Stimulated activated CD4-positive, alpha-beta T cell treated with anti-CD3 and anti-CD28 coated beads, Interleukin-15, amount 100 ng/mL, for 24 hours (primary cell): Measurements from ENCODE around the gene ABLIM1.

Source experiments
- DNase-seq: peaks from one replicate; pipeline ENCODE4 v3.0.0-alpha.2; 2020

The ABLIM1 gene

DNA sequence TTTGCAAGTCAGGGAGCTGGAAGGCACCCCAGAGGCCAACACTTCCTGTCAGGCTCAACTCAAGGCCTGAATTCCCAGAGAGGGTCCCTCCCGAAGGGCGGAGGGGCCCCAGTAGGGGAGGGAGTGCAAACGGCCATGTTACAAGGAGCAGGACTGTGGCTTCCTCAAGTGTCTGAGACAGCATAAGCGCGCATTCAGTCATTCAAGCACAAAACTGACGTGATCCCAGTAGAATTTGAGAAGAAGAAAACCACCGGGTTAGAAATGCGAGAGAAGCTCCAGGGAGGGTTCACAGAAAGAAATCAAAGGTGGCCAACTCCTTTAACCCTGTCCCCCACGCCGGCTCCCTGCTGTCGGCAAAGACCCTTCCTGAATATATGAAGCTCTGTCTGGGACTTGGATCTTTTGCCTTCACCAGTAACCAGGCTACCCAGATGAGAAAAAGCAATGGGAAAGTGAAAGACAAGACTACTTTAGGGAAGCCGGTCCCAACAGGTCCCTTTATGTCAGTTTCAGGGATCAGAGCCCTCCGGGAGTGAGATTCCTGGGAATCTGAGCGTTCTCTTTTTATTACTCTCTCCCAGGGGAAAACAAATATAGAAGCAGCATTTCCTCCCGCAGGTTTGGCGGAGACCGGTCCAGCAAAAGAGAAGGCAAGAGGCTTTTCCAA lies 255.1 kb downstream of the ABLIM1 start:
- no peak for DNase-seq

- no peak for DNase-seq
These were observed 255.8 kb downstream of the ABLIM1 start for GRCh38 chr10:114402233-114402632.

DNA sequence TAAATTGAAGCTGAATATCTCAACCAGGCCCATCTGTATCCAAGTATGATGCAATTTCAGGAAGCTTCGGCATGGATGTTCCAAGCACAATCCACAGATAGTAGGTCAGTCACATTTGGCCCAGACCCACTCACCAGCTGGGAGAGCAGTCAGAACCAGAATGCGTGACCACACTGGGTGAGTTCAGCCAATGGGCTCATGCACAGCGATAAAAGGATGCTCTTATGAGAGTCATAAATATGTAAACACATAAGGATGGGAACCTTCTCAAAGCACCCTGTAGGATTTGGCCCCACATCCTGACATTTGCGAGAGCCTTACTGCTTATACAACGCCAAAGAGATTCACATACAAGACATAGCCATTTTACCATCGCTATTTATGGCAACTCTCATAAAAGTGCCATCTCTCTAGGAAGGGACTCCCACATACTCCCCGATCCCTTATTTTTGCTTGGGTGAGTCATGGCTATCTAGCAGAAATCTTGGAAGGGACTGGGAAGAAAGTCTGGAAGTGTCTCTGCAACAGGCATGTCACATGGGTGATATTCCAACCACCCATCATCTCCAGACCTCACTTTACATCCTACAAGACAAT lies 256.8 kb downstream of the ABLIM1 start:
- no peak for DNase-seq

GRCh38 chr10:114400091-114400490 lies 258.0 kb downstream of the ABLIM1 start:
- DNase-seq, result no peak

GRCh38 chr10:114399576-114399975 lies 258.5 kb downstream of the ABLIM1 start:
- DNase-seq, result no peak

DNA sequence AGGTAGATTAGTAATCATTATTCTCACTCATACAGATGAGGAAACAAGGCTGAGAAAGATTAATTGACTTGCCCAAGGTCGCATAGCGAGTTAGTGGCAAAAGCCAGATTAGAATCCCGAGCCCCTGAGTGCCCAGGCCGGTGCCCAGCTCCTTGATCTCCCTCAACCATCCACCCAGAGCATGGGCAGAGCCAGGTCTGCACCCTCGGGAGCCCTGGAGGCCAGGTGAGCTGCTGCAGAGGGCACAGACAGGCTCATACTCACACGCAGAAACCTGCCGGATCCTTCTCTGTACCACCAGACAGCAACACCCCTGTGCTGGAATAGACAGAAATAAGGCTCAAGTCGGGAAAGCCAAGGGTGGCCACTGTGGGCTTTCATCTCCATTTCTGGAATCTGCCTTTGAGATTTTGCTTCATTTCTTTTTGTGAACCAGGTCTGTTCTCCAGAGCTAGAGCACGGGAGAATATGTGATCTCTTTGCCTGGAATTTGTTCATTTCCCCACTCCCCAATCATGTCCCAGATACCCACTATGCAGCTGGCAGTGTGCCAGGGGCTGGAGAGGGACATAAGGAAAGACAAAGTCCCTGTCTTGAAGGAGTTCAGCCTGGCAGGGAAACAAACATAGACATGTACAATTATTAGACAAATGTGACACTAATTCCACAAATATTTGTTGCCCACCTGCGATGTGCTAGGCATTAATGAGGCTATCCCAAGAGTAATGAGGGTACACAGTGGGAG lies 259.3 kb downstream of the ABLIM1 start:
- no peak for DNase-seq

GRCh38 chr10:114397651-114398145 lies 260.4 kb downstream of the ABLIM1 start:
- no peak for DNase-seq

GRCh38 chr10:114396464-114396863 lies 261.6 kb downstream of the ABLIM1 start:
- no peak for DNase-seq

GRCh38 chr10:114395366-114396022 lies 262.6 kb downstream of the ABLIM1 start:
- DNase-seq, result no peak

DNA sequence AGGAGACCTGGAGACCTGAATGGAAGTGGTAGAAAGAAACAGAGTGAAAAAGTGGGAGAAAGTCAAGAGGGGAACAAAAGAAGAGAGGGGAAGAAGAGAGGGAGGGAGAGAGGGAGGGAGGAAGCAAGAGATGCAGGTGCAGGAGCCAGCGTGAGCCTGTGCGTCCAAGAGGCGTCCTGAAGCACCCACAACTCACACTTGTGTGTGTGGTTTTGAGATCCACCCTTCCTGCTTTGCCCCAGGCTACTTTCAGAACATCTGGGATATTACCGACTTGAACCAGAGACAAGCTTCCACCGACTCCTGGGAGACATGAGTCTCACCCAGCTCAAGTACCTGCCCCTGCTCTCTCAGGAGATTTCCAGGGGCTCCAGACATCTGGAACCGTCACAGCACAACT lies 263.5 kb downstream of the ABLIM1 start:
- DNase-seq, result no peak

GRCh38 chr10:114393886-114394285 lies 264.2 kb downstream of the ABLIM1 start:
- DNase-seq, result no peak

DNA sequence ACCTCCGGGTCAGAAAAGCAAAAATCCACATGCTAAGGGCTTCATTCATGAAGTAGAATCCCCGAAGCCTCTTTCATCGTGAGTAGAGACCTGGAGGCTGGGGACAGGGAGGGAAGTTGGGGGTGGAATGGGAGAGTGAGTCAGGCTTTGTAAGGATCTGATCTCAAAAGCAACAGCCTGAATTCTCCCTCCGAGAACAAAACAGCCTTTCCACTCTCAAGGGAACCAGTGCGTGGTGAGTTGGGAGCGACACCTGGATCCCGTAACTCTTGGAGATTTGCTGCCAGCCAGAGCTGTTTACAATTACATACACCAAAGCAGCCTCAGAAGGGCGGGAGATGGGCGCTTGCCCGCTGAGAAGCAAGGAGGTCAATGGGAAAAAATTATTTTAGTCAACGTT lies 264.6 kb downstream of the ABLIM1 start:
- no peak for DNase-seq

- no peak for DNase-seq
These were observed 265.8 kb downstream of the ABLIM1 start for GRCh38 chr10:114392112-114392835.

DNA sequence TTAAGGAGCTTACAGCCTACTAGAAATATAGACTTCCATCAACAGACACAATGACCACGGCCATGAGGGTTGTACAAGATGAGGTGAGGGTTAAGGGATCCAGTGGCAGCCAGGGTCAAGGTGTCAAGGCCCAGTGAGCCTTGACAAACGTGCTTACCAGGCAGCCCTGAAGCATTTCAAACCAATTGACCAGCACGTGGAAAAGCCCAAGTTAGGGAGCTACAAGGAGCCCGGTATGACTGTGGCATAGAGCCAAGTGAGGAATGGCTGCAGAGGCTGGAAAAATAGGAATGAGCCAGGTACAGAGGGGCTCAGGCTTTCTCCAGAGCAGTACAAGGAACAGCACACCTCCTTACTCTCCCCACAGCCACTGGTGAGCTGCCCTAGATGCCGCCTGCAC lies 266.5 kb downstream of the ABLIM1 start:
- no peak for DNase-seq

- no peak for DNase-seq
These were observed 268.6 kb downstream of the ABLIM1 start for GRCh38 chr10:114389426-114389825.

- no peak for DNase-seq
These were observed 269.8 kb downstream of the ABLIM1 start for GRCh38 chr10:114388275-114388674.

DNA sequence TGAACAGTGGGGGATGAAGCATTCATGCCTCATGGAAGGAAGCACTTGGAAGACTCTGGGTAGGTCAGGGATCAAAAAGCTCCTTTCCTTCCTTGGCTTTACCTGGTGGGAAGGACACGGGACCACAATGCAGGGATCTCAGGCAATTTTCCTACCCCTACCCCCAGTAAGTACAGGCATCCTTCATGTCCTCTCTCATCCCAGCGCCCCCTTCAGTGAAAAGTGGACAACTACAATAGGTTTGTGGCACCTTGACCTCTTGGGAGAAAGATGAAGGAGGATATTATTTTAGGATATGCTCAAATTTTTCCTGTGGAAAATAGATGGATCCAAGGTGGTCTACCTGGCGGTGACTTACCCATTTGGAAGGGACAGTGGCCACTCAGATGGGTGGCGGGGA lies 270.3 kb downstream of the ABLIM1 start:
- DNase-seq, result no peak

- DNase-seq, result no peak
These were observed 271.6 kb downstream of the ABLIM1 start for GRCh38 chr10:114386452-114386851.

DNA sequence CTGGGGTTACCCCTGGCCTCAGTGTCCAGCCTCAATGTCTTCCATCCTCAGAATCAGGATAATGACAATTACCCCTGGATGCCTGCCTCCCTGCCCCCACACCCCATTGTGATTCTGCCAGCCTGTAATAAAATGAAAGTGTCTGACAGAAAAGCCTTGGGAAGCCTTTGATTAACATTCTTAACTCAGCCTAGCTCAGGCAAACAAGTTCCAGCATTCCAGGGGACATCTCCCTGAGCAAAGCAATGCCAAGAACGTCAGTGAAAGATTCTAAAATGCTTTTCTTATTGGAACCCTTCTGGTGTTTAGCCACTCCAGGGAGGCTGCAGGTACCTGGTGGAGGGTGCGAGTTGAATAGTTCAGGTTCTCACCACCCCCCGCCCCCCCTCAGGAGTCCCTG lies 272.5 kb downstream of the ABLIM1 start:
- no peak for DNase-seq

DNA sequence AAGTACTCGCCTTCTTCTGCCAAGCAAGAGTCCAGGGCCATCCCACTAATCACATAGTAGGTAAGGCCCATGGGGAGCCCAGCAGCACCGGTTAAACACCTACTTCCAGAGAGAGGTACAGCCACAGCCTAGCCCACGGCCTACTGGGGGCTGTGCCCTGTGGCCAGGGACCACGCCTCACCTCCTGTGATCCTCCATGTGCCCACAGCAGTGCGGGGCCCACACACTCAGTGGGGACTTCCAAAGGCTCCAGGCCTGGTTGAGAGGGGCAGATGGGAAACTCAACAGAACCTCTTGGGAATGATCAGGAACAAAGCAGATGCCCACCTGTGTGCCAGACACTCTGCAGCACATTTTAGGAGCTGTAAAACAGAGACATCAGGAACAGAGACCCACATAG lies 273.5 kb downstream of the ABLIM1 start:
- DNase-seq, result no peak

DNA sequence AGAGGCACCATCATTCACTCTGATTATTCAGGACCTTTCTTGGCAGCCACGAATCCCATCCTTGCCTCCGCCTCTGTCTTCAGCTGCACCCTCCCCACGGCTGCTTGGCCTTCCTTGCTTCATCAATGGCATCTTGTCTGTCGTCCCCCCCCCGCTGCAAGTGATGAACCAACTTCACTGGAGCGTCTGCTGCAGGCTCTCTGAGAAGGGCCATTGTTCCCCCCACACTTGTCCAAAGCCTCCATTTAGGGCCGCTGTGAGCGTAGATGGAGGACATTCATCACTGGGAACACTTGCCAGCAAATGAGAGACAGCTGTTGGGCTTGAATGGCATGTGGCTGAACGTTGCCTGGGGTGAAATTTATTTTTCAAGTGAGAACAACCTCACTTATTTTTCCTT lies 273.9 kb downstream of the ABLIM1 start:
- no peak for DNase-seq
